ENCODE measurements around the gene CHST10. TPM values are rescaled to one million over a fixed set of nuclear protein-coding genes. Genes with fewer than 3 reads are reported as not detected.
"Not testable (repeated sequence)": the region's sequence is repeated elsewhere in the genome, so short reads cannot be mapped to it uniquely, and the experiment has no call there.

The CHST10 gene, protein sequence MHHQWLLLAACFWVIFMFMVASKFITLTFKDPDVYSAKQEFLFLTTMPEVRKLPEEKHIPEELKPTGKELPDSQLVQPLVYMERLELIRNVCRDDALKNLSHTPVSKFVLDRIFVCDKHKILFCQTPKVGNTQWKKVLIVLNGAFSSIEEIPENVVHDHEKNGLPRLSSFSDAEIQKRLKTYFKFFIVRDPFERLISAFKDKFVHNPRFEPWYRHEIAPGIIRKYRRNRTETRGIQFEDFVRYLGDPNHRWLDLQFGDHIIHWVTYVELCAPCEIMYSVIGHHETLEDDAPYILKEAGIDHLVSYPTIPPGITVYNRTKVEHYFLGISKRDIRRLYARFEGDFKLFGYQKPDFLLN
- polyA plus RNA-seq (2014; cell fraction: cytosol; rRNA removed): 20.1 and 22.4 TPM in 2 replicates
- polyA plus RNA-seq (2014; cell fraction: nucleus; rRNA removed): 20.2 and 21.5 TPM in 2 replicates

DNA sequence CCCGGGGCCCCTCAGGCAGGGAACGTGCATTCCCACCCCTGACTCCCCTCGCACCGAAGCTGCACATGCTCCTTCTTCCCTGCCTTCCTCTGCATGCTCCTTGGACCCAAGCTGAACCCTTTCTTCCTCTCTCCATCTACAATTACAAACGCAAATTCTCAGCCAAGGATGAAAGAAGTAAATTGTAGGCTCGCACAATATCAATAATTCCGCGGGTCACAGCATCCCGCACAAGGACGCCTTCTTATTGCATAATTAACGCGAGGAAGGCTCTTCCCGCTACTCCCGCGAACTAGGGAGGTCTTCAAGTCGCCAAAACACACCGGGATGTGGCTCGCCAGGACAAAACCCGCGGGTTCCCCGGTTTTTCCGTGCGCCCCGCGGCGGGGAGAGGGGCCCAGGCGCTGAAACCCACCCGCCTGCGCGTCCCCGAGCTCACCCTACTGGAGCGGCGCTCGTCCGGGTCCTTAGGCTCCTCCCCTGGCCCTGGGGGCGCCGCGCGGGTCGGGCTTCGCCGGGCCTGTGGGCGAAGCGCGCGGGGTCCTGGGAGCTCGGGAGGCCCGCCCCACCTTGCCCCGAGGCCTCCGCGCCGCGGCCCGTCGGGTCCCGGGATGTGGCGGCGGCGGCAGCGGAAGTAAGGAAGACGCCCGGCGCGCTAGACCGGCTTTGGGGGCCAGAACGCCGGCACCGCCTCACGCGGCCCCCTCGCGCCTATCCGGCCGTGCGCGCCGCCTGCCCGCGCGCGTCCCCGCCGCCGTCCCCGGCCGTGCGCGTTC is at the start of gene CHST10:
TSS of gene CHST10 (minus strand) at position 734 of the 776 bp plus-strand sequence. CDS start 10,993 bp downstream, outside the sequence.
- peak; percentile 77 for DNase-seq (ENCODE audit: low spot score)

DNA sequence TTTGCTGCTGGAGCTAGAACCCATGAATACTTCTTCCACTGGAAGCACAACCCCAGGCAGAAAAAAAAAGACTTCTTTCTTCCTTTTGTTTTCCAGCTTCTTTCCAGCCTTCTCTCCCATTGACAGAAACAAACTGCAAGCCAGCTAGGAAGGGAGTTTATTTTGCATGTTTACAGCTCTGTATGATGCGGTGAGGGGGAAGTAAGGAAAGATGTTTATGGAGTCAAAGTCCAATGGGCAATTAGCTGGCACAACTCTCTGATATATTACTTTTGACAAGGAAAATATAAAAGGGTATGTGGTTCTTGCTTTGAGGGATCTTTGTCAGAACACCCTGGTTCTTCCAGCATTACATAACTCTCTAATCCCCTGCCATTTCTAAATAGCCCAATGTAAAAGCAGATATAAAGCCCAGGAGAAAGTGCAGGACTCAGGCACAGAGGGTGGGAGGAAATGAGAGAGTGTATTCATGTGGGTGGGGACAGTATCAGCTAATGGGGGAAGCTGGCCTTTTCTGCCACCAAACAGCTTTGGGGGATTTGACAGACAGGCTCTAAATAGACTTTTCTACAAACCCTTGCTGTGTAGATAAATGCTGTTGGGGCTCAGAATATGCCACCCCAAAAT is 43.5 kb upstream of the CHST10 start:
- DNase-seq (ENCODE audit: low spot score): no peak

DNA sequence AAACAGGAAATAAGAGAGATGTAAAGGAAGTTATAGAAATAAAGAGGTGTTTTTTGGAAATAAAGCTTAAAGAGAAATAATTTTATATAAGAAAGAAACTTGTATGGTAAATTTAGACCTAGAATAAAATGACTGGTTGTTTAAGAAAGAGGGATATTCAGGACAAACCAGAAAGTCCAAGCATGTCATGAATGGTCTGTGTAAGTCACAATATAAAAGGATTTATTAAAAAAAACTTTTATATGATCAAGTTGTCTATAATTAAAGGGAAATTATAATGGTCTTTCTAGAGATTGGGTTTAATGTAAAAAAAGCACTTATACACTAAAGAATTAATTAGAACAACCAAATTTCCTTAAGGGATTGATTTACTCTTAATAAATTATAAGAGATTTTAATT is 38.9 kb upstream of the CHST10 start:
- DNase-seq (ENCODE audit: low spot score): not testable (repeated sequence)

DNA sequence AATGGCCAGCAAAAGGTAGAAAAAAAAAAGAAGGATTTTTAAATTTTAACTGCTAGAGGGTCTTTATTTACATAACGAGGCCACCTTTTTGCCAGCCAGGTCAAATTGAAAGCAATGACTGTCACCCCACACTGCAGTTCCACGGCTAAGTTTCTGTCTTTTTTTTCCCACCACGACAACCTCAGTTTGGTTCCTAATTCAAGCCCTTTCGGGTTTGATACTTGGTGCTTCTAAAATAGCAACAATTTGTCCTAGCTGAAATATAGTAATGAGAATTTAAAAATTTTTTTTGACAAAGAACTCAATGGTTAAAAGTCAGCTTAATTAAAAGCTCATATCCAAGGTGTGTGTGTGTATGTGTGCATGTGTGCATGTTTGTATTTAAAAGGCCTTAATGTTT is 36.4 kb upstream of the CHST10 start:
- DNase-seq (ENCODE audit: low spot score): no peak

DNA sequence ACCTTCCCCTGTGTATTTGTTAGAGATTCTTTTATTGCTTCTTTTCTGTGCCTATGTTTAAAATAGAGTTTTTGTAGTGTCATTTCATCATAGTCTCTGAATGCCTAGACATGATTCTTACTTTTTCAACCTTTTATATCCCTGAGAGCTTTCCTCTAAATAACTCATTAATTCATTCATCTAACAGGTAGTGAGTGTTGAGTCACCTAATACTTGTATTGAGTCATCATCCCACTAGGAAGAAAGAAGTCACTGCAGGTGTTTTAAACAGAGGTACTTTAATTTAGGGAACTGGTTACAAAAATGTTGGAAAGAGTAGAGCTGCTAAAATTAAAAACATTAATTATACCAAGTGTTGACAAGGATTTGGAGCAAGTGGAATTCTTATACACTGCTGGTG is 34.3 kb upstream of the CHST10 start:
- DNase-seq (ENCODE audit: low spot score): no peak

DNA sequence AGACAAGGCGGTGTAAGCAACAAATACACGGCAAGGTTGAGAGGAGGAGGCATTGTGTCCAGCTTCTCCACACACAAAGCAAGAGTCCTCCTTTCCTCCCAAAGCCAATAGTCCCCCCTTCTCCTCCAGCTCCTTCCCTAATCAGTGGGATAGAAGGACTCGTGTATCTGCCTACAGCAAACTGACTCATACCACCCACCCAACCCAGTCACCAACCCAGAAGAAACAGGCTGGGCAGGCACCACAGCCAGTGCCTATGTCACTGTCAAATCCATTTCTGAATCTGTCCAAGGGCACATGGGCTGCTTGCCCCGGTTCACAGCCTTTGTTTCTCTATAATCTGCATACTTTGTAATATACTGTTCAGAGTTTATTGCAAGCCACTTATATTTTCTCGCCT is 33.6 kb upstream of the CHST10 start:
- no peak for DNase-seq (ENCODE audit: low spot score)

DNA sequence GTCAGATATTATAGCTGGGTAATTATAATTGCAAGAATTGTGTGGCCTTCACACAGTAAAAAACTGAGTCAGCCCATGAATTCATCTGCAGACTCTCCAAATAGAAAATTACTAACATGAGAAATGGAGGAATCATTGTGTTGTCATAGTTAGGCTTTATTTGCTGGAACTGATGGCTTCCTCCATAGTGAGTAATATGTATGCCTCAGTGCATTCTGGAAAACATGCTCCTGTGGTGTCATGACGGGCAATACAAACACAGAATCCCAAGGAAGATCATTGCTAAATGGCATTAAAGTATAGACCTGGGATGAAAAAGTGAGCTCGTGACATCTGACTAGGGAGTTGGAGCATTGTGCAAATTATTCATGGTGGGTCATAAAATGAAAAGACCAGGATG is 29.2 kb upstream of the CHST10 start:
- no peak for DNase-seq (ENCODE audit: low spot score)

DNA sequence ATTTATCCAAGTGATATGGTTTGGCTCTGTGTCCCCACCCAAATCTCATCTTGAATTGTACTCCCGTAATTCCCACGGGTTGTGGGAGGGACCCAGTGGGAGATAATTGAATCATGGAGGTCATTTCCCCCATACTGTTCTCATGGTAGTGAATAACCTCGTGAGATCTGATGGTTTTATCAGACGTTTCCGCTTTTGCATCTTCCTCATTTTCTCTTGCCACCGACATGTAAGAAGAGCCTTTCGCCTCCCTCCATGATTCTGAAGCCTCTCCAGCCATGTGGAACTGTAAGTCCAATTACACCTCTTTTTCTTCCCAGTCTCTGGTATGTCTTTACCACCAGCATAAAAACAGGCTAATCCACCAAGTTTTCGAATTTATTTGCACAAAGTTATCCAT is 20.3 kb upstream of the CHST10 start:
- DNase-seq (ENCODE audit: low spot score): no peak

DNA sequence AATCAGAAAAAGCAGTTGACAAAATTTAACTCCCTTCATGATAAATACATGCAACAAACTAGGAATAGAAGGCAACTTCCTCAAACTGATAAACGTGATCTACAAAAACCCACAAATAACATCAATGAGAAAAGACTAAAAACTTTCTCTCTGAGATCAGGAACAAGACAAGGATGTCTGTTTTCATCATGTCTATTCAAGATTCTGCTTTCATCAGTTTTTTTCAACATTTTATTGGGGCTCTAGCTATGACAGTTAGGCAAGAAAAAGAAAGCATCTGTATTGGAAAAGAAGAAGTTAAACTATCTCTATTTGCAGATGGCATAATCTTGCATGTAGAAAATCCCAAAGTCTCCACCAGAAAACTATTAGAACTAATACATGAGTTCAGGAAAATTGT is 12.3 kb upstream of the CHST10 start:
- no peak for DNase-seq (ENCODE audit: low spot score)

DNA sequence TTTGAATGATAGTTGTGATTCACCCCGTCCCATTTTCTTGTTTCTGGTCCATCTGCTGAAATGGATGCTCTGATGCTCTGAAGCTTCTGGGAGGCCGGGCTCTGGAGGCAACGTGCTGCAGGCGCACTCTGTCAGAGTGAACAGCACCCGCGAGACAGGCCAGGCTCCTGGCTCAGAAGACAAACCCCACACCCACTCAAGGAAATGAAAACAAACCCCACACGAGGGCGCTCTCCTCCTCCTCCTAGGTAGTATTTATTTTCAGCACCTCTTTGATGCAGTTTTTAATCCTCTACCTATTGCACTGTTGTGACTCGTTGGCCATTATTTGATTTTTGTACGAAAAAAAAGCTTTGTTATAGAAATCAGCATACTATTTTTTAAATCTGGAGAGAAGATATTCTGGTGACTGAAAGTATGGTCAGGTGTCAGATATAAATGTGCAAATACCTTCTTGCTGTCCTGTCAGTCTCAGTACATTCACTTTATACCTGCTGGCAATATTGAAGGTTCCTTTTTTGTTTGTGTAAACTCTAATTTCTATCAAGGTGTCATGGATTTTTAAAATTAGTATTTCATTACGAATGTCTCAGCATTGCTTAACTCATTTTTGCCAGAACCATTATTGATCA is 10.3 kb upstream of the CHST10 start:
- DNase-seq (ENCODE audit: low spot score): peak; percentile 63

DNA sequence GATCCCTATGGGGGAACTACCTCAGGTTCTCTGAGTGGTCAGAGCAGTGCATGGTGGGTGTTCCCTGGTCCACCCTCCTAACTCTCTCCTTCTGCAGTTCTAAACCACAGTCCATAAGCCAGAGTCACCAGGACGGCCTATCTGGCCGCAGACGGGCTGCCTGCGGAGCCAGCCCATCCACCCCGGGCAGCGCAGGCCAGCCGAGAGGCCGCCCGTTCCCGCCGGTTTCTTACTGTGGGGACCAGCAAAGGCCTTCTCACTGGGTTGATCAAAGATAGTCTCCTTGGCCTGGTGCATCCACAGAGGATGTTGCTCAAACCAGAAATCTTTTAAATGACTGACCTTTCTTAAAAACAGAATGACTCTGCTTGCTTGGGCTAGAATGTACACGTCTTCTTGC is 9.6 kb upstream of the CHST10 start:
- DNase-seq (ENCODE audit: low spot score): no peak

DNA sequence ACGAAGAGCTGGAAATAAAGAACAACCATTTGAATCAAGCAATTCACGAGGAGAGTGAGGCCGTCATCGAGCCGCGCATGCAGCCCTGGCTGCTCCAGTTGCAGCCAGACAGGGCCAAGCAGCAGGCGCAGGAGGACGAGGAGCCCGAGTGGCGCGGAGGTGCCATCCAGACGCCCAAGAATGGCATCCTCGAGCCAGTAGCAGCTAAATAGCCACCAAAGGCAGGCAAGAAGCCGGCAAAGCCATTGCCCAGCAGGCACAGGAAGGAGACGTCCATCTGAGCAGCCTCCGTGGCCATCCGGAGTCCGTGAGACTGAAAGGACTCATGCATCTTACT is 8.9 kb upstream of the CHST10 start:
- peak; percentile 17 for DNase-seq (ENCODE audit: low spot score)

DNA sequence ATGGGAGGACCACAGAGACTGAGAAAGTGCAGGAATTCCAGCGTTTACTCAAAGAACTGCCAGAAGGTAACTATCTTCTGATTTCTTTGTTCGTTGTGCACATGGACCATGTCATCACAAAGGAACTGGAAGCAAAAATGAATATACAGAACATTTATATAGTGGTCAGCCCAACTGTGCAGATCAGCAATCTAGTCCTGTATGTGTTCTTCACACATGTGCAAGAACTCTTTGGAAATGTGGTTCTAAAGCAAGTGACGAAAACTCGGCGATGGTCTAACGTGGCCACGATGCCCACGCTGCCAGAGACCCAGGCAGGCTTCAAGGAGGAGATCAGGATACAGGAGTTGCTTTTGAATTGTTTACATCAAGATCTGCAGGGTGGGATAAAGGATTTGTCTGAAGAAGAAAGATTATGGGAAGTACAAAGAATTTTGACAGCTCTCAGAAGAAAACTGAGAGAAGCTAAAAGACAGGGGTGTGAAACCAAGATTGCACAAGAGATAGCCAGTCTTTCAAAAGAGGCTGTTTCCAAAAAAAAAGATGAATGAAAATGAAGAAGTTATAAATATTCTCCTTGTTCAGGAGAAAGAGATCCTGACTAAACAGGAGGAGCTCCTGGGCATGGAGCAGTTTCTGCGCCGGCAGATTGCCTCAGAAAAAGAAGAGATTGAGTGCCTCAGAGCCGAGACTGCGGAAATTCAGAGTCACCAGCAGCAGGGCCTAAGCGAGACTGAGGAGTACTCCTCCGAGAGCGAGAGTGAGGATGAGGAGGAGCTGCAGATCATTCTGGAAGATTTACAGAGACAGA is 8.3 kb upstream of the CHST10 start:
- DNase-seq (ENCODE audit: low spot score): peak; percentile 13

DNA sequence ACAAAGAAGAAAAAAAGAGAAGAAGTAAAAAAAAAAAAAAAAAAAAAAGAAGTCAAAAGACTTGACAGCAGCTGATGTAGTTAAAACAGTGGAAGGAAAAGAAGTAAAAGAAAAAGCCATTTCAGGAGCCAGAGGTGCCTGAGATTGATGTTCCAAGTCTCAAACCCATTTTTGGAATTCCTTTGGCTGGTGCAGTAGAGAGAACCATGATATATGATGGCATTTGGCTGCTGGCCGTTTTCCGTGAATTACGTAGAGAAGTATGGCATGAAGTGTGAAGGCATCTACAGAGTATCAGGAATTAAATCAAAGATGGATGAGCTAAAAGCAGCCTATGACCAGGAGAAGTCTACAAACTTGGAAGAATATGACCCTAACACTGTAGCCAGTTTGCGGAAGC is 7.6 kb upstream of the CHST10 start:
- no peak for DNase-seq (ENCODE audit: low spot score)

DNA sequence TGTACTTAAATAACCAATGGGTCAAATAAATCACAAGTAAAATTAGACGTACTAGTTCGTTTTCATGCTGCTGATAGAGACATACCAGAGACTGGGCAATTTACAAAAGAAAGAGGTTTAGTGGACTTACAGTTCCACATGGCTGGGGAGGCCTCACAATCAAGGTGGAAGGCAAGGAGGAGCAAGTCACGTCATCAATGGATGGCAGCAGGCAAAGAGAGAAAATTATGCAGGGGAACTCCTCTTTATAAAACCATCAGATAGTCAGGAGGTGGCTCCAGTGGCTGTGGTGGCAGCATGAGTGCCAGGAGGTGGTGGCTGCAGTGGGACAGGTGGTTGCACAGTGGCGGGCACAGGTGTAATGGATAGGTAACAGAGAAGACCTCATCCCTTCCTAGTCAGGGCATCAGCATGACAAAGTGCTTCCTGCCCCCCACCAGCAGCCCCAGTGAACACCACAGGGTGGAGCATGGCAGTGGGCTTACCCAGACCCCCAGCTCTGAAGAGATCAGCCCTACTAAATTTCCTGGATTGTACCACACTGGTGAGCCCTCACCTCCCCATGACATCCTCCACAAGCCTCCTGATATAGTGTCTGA is 6.9 kb upstream of the CHST10 start:
- no peak for DNase-seq (ENCODE audit: low spot score)

DNA sequence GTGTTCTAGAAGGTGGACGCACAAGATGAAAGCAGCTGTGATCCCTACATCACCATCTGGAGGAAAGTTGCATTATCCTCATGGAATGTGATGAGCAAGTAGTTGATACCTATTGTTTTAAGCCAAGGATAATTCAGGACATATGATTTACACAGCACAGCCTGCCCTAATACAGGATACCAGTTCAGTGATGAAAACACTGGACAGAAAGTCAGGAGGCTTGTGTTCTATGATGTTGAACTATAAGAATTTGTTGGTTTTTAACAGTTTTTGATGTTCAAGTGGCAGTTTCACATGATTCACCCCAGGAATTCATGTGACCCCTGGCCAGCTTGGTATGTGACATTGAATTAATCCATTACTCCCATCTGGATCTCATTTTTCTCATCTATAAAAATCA is 6.2 kb upstream of the CHST10 start:
- DNase-seq (ENCODE audit: low spot score): no peak

DNA sequence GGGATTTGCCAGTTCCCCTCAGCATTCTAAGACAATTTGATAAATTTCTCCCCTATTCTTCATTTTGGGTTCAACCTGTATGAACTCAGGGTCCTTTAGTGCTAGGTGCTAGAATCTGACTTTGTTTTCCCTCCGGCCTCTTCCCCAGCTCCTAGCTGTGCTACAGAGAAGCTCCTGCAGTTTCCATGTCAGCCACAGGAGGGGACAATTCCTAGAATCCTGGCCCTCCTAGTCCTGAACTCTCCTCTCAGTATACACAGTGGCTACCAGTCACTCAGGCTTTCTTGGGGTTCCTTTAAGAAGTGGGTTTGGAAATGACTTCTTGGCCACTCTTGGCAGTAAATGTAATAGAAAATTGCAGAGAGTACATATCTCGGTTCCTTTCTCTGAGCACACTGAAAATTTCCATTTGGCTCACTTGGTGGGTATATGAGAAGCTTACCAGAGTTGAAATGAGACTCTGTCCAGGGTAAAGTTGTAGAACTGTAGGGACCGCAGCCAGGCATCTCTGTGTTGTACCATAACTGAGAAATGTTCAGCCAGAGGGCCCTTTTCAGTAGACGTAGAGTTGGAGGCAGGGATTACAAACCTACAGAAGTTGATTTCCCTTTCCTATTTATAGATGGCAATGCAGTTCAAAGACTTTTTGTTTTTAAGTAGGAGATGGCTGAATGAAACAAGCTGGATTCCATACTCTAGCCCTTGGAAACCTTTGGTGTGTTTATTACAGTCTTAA is 5.0 kb upstream of the CHST10 start:
- DNase-seq (ENCODE audit: low spot score): peak; percentile 29

DNA sequence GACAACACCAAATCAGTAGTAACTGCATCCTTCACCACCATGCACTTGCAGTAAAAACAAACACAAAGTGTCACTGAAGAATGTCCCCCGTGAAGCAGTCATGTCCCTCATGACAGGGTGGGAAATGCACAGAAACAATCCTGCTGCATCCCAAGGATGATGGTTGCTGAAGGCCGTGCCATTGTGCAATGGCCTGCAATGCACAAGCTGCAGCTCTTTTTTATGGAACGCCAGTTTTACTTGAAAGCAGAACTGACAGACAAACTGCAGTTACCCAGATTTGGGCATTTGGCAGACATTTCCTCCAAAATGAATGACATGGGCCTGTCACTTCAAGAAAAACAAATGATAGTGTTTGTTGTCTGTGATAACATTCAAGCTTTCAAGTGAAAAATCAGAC is 2.4 kb upstream of the CHST10 start:
- DNase-seq (ENCODE audit: low spot score): no peak

DNA sequence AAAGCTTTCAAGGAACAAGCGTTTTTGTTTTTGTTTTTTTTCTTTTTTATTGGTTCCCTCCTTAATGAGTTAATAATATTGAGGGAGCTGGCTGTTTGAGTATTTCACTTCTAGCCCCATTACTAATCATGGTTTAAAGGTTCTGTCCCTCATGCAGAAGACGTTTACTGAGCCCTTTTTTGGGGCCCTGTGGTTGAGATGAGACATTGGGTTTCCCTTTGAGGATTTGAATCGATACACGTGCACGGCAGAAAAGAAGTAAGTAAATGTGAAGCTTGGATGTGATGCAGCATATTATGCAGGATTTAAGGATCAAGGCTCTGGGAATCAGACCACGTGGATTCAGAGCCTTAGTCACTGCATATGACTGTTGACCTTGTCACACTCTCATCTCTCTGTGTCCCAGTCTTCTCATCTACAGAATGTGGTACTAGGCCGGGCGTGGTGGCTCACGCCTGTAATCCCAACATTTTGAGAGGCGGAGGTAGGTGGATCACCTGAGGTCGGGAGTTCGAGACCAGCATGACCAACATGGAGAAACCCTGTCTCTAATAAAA is 1.0 kb upstream of the CHST10 start:
- DNase-seq (ENCODE audit: low spot score): no peak

DNA sequence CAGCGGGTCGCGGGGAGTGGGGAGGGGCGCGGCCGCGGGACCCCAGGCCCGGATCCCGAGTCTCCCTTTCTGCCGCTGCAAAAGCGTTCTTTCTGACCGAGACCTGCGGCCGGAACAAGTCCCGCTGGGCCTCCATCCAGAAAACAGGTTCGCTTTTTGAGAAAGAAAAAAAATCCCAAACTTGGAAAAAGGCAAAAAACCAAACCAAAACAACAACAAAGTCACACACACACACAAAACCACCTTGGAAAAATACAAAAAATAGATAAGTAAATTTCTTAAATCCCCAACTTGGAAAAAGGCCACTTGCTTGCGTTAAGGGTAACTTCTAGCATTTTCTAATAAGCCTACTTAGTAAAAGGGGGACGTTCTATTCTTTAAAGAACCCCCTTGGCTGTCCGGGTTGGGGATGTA is 250 bp upstream of the CHST10 start:
- no peak for DNase-seq (ENCODE audit: low spot score)
